ENCODE measurements around the gene GLG1. TPM values are rescaled to one million over a fixed set of nuclear protein-coding genes. Genes with fewer than 3 reads are reported as not detected.
"Not testable (repeated sequence)": the region's sequence is repeated elsewhere in the genome, so short reads cannot be mapped to it uniquely, and the experiment has no call there.

GLG1 gene
- total RNA-seq, 1 experiment from 2014 or later: 65.2 TPM

DNA sequence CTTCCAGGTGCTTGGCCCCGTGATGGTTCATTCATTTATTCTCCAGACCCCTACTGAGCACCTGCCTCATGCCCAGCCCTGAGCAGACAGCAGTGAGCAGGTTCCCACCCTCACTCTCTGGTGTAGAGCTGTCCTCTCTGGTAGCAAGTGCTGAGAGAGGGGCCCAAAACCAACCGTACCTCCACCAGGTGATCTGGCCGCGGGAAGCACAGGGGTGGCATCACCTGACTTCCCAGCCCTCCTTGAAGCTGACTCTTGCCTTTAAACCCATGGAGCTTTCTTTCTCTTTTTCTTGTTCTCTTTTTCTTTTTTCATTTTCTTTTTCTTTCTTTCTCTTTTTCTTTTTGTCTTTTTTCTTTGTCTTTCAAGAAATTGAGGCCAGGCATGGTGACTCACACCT lies 206.7 kb downstream of the GLG1 start:
- H3K4me3 ChIP-seq (ENCODE audit: low read length); H3K4me2 ChIP-seq (ENCODE audit: low read depth, low read length, poor library complexity, severe bottlenecking); H3K79me2 ChIP-seq (ENCODE audit: low read length); H3K27ac ChIP-seq (ENCODE audit: low read length); DNase-seq; H3K9ac ChIP-seq (ENCODE audit: low read length); H3K9me2 ChIP-seq (replicated peaks; ENCODE audit: insufficient read depth, low read length); H3K36me3 ChIP-seq (ENCODE audit: insufficient read depth, low read length); H4K20me1 ChIP-seq (ENCODE audit: insufficient read depth, low read depth, low read length); H2AFZ ChIP-seq (ENCODE audit: low read length); H3K9me3 ChIP-seq (ENCODE audit: low read length); H3K4me1 ChIP-seq (ENCODE audit: low read length); H3K27me3 ChIP-seq (ENCODE audit: low read length): not testable (repeated sequence)

DNA sequence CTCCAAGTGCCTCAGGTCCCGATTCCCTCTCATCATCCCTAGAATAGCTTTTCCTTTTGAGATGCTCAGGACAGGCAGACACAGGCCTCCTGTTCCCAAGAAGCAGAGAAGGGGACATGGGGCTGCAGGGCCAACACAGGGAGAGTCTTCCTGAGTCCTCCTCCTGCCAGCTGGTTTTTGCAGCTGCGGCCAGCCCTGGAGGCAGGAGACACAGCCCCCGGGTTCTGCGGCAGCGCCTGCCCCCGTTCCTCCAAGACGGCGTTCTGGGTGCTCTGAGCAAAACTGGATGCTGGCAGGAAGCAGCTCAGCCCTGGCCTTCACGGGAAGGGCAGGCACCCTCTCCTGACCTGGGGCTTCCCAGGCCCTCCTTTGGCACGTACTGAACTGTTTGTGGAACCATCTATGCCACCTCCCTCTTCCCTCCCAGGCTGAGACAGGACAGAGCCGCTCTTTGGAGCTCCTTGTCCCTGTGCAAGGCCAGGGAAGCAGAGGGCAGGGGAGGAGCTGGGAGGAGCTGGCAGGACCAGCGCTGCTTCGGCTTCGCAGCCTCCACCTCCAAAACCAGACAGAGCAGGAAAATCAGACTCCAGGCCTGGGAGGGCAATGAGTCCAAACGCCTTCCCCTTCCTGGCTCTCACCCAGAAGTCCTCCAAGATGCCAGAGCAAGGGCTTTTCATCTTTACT lies 208.6 kb downstream of the GLG1 start:
- not testable (repeated sequence) for H3K4me3 ChIP-seq (ENCODE audit: low read length); H3K4me2 ChIP-seq (ENCODE audit: low read depth, low read length, poor library complexity, severe bottlenecking); H3K27me3 ChIP-seq (ENCODE audit: low read length); H3K9me3 ChIP-seq (ENCODE audit: low read length); H4K20me1 ChIP-seq (ENCODE audit: insufficient read depth, low read depth, low read length); H3K27ac ChIP-seq (ENCODE audit: low read length); H3K9me2 ChIP-seq (replicated peaks; ENCODE audit: insufficient read depth, low read length); DNase-seq; H2AFZ ChIP-seq (ENCODE audit: low read length); H3K79me2 ChIP-seq (ENCODE audit: low read length); H3K9ac ChIP-seq (ENCODE audit: low read length); H3K4me1 ChIP-seq (ENCODE audit: low read length); H3K36me3 ChIP-seq (ENCODE audit: insufficient read depth, low read length)

Small RNAs within 50 kb of the gene (small RNA-seq; reads per million reads assigned to genes)
- gene RF00019 (not detected), gene RNU6-237P (not detected)

Other genes starting within 250 kb of the GLG1 start
- 1.5 TPM in 2 replicates for gene NPIPB15, start 230.8 kb downstream of the GLG1 start, total RNA-seq (2014; rRNA removed; shearing (Covaris generic); ENCODE audit: low replicate concordance)
- 4.5 and 6.0 TPM in 2 replicates for gene CLEC18B, start 185.6 kb downstream of the GLG1 start, total RNA-seq (2014; rRNA removed; shearing (Covaris generic); ENCODE audit: low replicate concordance)
- gene RFWD3, start 59.8 kb upstream of the GLG1 start, total RNA-seq (2014; rRNA removed; shearing (Covaris generic); ENCODE audit: low replicate concordance): 25.4 and 36.3 TPM in 2 replicates
- gene MLKL, start 93.7 kb upstream of the GLG1 start, total RNA-seq (2014; rRNA removed; shearing (Covaris generic); ENCODE audit: low replicate concordance): 2.2 and 4.7 TPM in 2 replicates
- gene FA2H, start 167.7 kb upstream of the GLG1 start, total RNA-seq (2014; rRNA removed; shearing (Covaris generic); ENCODE audit: low replicate concordance): not detected in 2 replicates